Lower leg skin (tissue), 3 donors: ENCODE data around the gene EID2.

Experiments used
- POLR2A ChIP-seq, 2 donors: fragments of 450-650 bp; IDR thresholded peaks; one replicate each; pipeline ENCODE4 v1.6.1; 2016 to 2017; ENCODE audit warnings: antibody characterized with exemption in 2 of 2, mild to moderate bottlenecking in 1 of 2, moderate library complexity in 1 of 2
- TF ChIP-seq, protein P1 (sequence below), 3 donors: fragments of 450-650 bp; IDR thresholded peaks; one replicate each; pipeline ENCODE4 v1.5.1; 2016; ENCODE audit warnings: antibody characterized with exemption in 3 of 3, mild to moderate bottlenecking in 3 of 3, moderate library complexity in 2 of 3

DNA sequence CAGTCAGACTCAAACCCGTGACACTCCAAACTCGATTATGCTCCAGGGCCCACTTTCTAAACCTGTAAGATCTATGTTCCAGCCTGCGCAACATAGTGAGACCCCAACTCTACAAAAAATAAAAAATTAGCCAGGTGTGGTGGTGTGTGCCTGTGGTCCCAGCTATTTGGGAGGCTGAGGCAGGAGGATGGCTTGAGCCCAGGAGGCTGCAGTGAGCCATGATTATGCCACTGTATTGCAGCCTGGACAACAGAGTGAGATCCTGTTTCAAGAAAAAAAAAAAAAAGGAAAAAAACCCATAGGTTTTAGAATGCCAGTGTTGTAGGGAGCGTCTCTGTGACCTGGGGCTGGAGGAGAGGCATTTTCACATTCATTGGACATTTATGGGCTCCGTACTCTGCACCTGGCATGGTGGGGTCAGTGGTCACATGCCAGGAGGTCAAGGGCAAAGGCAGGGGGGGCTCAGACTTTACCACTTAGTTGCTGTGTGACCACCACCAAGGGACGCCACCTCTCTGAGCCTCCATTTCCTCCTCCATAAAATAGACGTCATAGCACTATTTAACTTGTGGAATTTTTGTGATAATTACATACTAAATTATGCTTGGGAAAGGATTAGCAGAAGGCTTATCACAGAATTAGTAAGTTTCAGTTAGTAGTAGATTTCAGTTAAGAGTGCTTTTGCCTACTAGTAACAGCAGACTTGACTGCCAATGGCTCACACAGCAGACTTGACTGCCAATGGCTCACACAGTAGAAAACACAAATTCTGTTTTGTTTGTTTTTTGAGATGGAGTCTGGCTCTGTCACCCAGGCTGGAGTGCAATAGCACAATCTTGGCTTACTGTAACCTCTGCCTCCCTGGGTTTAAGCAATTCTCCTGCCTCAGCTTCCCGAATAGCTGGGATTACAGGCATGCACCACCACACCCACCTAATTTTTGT lies 19.1 kb downstream of the EID2 start:
- TF ChIP-seq, protein P1, sequence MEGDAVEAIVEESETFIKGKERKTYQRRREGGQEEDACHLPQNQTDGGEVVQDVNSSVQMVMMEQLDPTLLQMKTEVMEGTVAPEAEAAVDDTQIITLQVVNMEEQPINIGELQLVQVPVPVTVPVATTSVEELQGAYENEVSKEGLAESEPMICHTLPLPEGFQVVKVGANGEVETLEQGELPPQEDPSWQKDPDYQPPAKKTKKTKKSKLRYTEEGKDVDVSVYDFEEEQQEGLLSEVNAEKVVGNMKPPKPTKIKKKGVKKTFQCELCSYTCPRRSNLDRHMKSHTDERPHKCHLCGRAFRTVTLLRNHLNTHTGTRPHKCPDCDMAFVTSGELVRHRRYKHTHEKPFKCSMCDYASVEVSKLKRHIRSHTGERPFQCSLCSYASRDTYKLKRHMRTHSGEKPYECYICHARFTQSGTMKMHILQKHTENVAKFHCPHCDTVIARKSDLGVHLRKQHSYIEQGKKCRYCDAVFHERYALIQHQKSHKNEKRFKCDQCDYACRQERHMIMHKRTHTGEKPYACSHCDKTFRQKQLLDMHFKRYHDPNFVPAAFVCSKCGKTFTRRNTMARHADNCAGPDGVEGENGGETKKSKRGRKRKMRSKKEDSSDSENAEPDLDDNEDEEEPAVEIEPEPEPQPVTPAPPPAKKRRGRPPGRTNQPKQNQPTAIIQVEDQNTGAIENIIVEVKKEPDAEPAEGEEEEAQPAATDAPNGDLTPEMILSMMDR (IDR thresholded peaks at IDR 0.05), result no peak
- no peak for TF ChIP-seq POLR2A (IDR thresholded peaks at IDR 0.05)
